ENCODE measurements around the gene CCDC60. TPM values are rescaled to one million over a fixed set of nuclear protein-coding genes. Genes with fewer than 3 reads are reported as not detected.

The CCDC60 gene
- total RNA-seq, 1 experiment from 2014 or later: not detected

- H3K27me3 ChIP-seq (ENCODE audit: insufficient read depth, low read length): peaks cover 58% of the 10 kb centered on the region
- POLR2A ChIA-PET: no interaction called here
- no peak overlapping the region for H3K4me2 ChIP-seq (ENCODE audit: low read length)
- no peak overlapping the region for H3K27ac ChIP-seq (ENCODE audit: low read depth, low read length)
- RAD21 ChIA-PET (ENCODE audit: low non-redundant PET in 1 of 2, low total read pairs in 2 of 2, uncharacterized antibody in 2 of 2, unreplicated experiment in 2 of 2): no interaction called here
- CTCF ChIA-PET: interaction anchor here (4.0 kb wide), 1 partner anchor 101 kb away, joined by 30 read pairs; no protein-coding TSS in a partner anchor
- no peaks in the 10 kb centered on the region for H3K79me2 ChIP-seq (ENCODE audit: insufficient read depth, low read length)
- no peaks in the 10 kb centered on the region for H4K20me1 ChIP-seq (ENCODE audit: insufficient read depth)
- DNase-seq (ENCODE audit: low read depth, low spot score) (no peak), ATAC-seq (no peak)
- H3K9me2 ChIP-seq (ENCODE audit: insufficient read depth): no peaks in the 10 kb centered on the region
- no peaks in the 10 kb centered on the region for H3K9me3 ChIP-seq (ENCODE audit: control insufficient read depth in 1 of 2, insufficient read depth in 1 of 2, low read depth in 1 of 2, low read length in 2 of 2)
- H3K4me3 ChIP-seq (replicated peaks in 1 of 2; ENCODE audit: low read depth in 1 of 2, low read length in 2 of 2): no peak overlapping the region
- intact Hi-C loops (cut with micrococcal nuclease): loop anchor here (5.0 to 10.0 kb wide), 3 partner anchors 432 to 1139 kb away; no protein-coding TSS in a partner anchor
- no peak for TF ChIP-seq EGR1 (IDR thresholded peaks at IDR 0.05; ENCODE audit: low read depth)
- no peak for TF ChIP-seq POLR2AphosphoS5 (IDR thresholded peaks at IDR 0.05; ENCODE audit: low read depth, low read length)
- TF ChIP-seq SRF (IDR thresholded peaks at IDR 0.05; ENCODE audit: low read depth): no peak
- no peak for TF ChIP-seq SIN3A (IDR thresholded peaks at IDR 0.05; ENCODE audit: low read depth)
- TF ChIP-seq TCF7L2 (IDR thresholded peaks at IDR 0.05; ENCODE audit: borderline replicate concordance, extremely low read depth, insufficient read depth, insufficient read length): no peak
- no peak for TF ChIP-seq EZH2 (IDR thresholded peaks at IDR 0.05)
- TF ChIP-seq ELF1 (IDR thresholded peaks at IDR 0.05; ENCODE audit: borderline replicate concordance, low read depth): no peak
- no peak for TF ChIP-seq SP1 (IDR thresholded peaks at IDR 0.05; ENCODE audit: low read depth)
- no peak for TF ChIP-seq ATF3 (IDR thresholded peaks at IDR 0.05)
- TF ChIP-seq ZBTB33 (IDR thresholded peaks at IDR 0.05; ENCODE audit: extremely low read depth, insufficient replicate concordance, low read length): no peak
- TF ChIP-seq MAX (IDR thresholded peaks at IDR 0.05): no peak
- TF ChIP-seq YY1 (IDR thresholded peaks at IDR 0.05; ENCODE audit: extremely low read depth, insufficient replicate concordance, low read depth, low read length): no peak
- no peak for TF ChIP-seq JUND (IDR thresholded peaks at IDR 0.05)
- no peak for TF ChIP-seq RAD21 (IDR thresholded peaks at IDR 0.05; ENCODE audit: low read depth)
- no peak for TF ChIP-seq FOSL1 (IDR thresholded peaks at IDR 0.05; ENCODE audit: low read depth)
- TF ChIP-seq EZH2phosphoT487 (IDR thresholded peaks at IDR 0.05; ENCODE audit: borderline replicate concordance): no peak
- H3K36me3 ChIP-seq (ENCODE audit: control insufficient read depth in 1 of 2, insufficient read depth in 2 of 2, low read length in 2 of 2): no peaks in the 10 kb centered on the region
- no peak overlapping the region for H2AFZ ChIP-seq (ENCODE audit: low read depth, low read length, poor library complexity, severe bottlenecking)
- no TSS peak for BruUV-seq (replicated peaks)
- H3K4me1 ChIP-seq (ENCODE audit: control insufficient read depth in 1 of 2, insufficient read depth in 2 of 2, low read length in 2 of 2): no peaks in the 10 kb centered on the region
- no peak overlapping the region for H3K9ac ChIP-seq (ENCODE audit: low read length)
Measured at GRCh38 chr12:119546340-119546739, 211.8 kb downstream of the CCDC60 start.

All from HCT116 (cell line).